Adrenal gland (tissue), 12 donors: Measurements from ENCODE around the gene SMIM1. TPM values are rescaled to one million over a fixed set of nuclear protein-coding genes. Genes with fewer than 3 reads are reported as not detected.
"Not testable (repeated sequence)": the region's sequence is repeated elsewhere in the genome, so short reads cannot be mapped to it uniquely, and the experiment has no call there.

ENCODE experiments used
- DNase-seq, 7 donors: peaks; one replicate each; pipeline ENCODE4 v3.0.0-alpha.2; 2019 to 2020
- H3K27ac ChIP-seq, 5 donors: fragments of 200-600 bp; sonication (generic) in 4 of 5; 1 replicate in 3 of 5; 2 replicates in 2 of 5; pipeline versions ENCODE4 v1.5.1 to v1.8.0; 2016 to 2020; ENCODE audit warnings: mild to moderate bottlenecking in 1 of 5
- H3K27me3 ChIP-seq: fragments of 200-600 bp; 2 replicates; pipeline ENCODE4 v1.8.0; 2021
- H3K36me3 ChIP-seq, 2 donors: fragments of 200-600 bp; replicated peaks in 1 of 2; 1 replicate in 1 of 2; 2 replicates in 1 of 2; pipeline versions ENCODE4 v1.5.1 to v1.8.0; 2018 to 2022
- H3K4me1 ChIP-seq, 2 donors: fragments of 200-600 bp; replicated peaks in 1 of 2; 1 replicate in 1 of 2; 2 replicates in 1 of 2; pipeline versions ENCODE4 v1.5.1 to v1.8.0; 2018 to 2021
- H3K4me3 ChIP-seq, 4 donors: fragments of 200-600 bp; sonication (generic) in 3 of 4; one replicate each; pipeline ENCODE4 v1.5.1; 2016 to 2018
- H3K9me3 ChIP-seq, 3 donors: fragments of 200-600 bp; sonication (generic) in 1 of 3; replicated peaks in 1 of 3; 1 replicate in 2 of 3; 2 replicates in 1 of 3; pipeline versions ENCODE4 v1.5.1 to v1.8.0; 2016 to 2021
- POLR2A ChIP-seq, 2 donors: fragments of 450-650 bp; IDR thresholded peaks; one replicate each; pipeline ENCODE4 v1.6.1; 2017; ENCODE audit warnings: antibody characterized with exemption in 2 of 2, mild to moderate bottlenecking in 2 of 2, moderate library complexity in 1 of 2
- WGBS, 4 donors: extraction: QIAGEN DNeasy Blood & Tissue Kit in 2 of 4; methylation state at CpG; one replicate each; pipeline versions ENCODE4 v1.1.5 to v1.1.7; 2013 to 2017; 5-methylcytosine and 5-hydroxymethylcytosine counted together
- intact Hi-C, 2 donors: fragments of 100-400 bp; cut with DNase I; formaldehyde crosslinking; loops; one replicate each; pipeline versions ENCODE4 v1.14.1 to v1.15.0; 2022 to 2023
- polyA plus RNA-seq, 3 donors: library from polyadenylated mRNA; stranded (reverse); fragments of 200-250 nt in 2 of 3; fragments of 350-450 nt in 1 of 3; fragmentation: Illumina TruSeq in 1 of 3; extraction: RNeasy Lipid Tissue Mini Kit (QIAGEN cat#74804) in 1 of 3; gene quantifications; one replicate each; pipeline ENCODE4 v1.2.3, GENCODE V29; 2013 to 2014
- total RNA-seq, 9 donors: library from RNA; depleted of rRNA in 4 of 9; stranded (reverse); fragments of >200 nt in 4 of 9; fragments of 120-200 nt in 1 of 9; fragmentation: NEBNext Ultra II Directional in 1 of 9; extraction: Animal tissue kit (Norgen Biotek cat#: 25700) in 1 of 9; gene quantifications; one replicate each; pipeline versions ENCODE4 v1.1.0 to v1.2.4, GENCODE V29; 2013 to 2023
- TF ChIP-seq, protein P1 (sequence below), 6 experiments: fragments of 450-650 bp in 4 of 6; fragments of 200-600 bp in 2 of 6; sonication (generic) in 1 of 6; IDR thresholded peaks; 1 replicate in 5 of 6; 2 replicates in 1 of 6; pipeline versions ENCODE4 v1.5.1 to v1.8.0; 2016 to 2021; ENCODE audit warnings: antibody characterized with exemption in 6 of 6, mild to moderate bottlenecking in 2 of 6, moderate library complexity in 1 of 6
- donor health status: healthy with polysubstance abuse.
- donor health status: Bipolar disorder and iron deficiency.
- donor health status: DM: yes; HTN: yes; CAD: no.
- donor health status: DM: no; HTN: no; CAD: no.
- donor health status: DM: no; HTN: no; CAD: no.
- donor health status: DM: yes; HTN: yes; CAD: no.

Gene SMIM1
- total and polyA plus RNA-seq, 12 donors = 0.35 to 22.0 (median 7.0) TPM; not detected in 2

DNA sequence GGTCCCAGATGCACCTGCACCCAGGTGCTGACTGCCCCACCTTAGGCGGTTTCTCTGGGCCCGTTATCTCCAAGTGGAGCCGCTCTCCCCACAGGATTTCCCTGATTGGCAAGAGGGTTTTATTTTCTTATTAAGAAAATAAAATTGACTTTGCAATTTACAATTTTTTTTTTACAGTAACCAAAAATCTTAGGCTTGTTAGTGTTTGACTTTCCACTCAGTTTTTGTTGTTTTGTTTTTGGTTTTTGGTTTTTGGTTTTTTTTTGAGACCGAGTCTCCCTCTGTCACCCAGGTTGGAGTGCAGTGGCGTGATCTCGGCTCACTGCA, 25.1 kb upstream of the SMIM1 start:
- intact Hi-C loops = loop anchor here in 1 of 2 donors (10.0 kb wide), 1 partner anchor 47 kb away; the partner anchor contains the start of gene LRRC47
- H3K4me1 ChIP-seq = peaks cover 7 to 20% of the 10 kb centered on the region in 2 donors
- H3K27ac ChIP-seq = peak overlapping the region in 2 of 5 donors; percentile 67 to 68
- peak overlapping the region in 3 of 4 donors; percentile 44 to 89 (median 54) for H3K4me3 ChIP-seq
- TF ChIP-seq POLR2A (IDR thresholded peaks at IDR 0.05) = no peak
- TF ChIP-seq, protein P1, sequence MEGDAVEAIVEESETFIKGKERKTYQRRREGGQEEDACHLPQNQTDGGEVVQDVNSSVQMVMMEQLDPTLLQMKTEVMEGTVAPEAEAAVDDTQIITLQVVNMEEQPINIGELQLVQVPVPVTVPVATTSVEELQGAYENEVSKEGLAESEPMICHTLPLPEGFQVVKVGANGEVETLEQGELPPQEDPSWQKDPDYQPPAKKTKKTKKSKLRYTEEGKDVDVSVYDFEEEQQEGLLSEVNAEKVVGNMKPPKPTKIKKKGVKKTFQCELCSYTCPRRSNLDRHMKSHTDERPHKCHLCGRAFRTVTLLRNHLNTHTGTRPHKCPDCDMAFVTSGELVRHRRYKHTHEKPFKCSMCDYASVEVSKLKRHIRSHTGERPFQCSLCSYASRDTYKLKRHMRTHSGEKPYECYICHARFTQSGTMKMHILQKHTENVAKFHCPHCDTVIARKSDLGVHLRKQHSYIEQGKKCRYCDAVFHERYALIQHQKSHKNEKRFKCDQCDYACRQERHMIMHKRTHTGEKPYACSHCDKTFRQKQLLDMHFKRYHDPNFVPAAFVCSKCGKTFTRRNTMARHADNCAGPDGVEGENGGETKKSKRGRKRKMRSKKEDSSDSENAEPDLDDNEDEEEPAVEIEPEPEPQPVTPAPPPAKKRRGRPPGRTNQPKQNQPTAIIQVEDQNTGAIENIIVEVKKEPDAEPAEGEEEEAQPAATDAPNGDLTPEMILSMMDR (IDR thresholded peaks at IDR 0.05) = no peak
- no peak for DNase-seq
- WGBS, 4 donors = 39 to 43% (median 42%) methylated on average over 6 of the region's 6 CpGs
- no peaks in the 10 kb centered on the region for H3K9me3 ChIP-seq
- no peaks in the 10 kb centered on the region for H3K27me3 ChIP-seq
- peaks cover 0 to 3% of the 10 kb centered on the region in 2 donors for H3K36me3 ChIP-seq

GRCh38 chr1:3747903-3748302, 24.6 kb upstream of the SMIM1 start:
- peak overlapping the region in 1 of 4 donors; percentile 89 for H3K4me3 ChIP-seq
- H3K27ac ChIP-seq = no peak overlapping the region
- no peaks in the 10 kb centered on the region for H3K36me3 ChIP-seq
- H3K4me1 ChIP-seq = peaks cover 7 to 20% of the 10 kb centered on the region in 2 donors
- TF ChIP-seq, protein P1 (IDR thresholded peaks at IDR 0.05) = no peak
- TF ChIP-seq POLR2A (IDR thresholded peaks at IDR 0.05) = no peak
- no peaks in the 10 kb centered on the region for H3K9me3 ChIP-seq
- DNase-seq = no peak
- intact Hi-C loops = loop anchor here in 1 of 2 donors (10.0 kb wide), 1 partner anchor 47 kb away; the partner anchor contains the start of gene LRRC47
- no peaks in the 10 kb centered on the region for H3K27me3 ChIP-seq
- WGBS, 4 donors = 69 to 77% (median 74%) methylated on average over 12 to 13 of the region's 13 CpGs

GRCh38 chr1:3748316-3748900, 24.1 kb upstream of the SMIM1 start:
- intact Hi-C loops = loop anchor here in 1 of 2 donors (10.0 kb wide), 1 partner anchor 46 kb away; the partner anchor contains the start of gene LRRC47
- not testable (repeated sequence) for H3K4me3 ChIP-seq, H3K36me3 ChIP-seq, H3K27me3 ChIP-seq, H3K9me3 ChIP-seq, H3K27ac ChIP-seq, DNase-seq
- peaks cover 7 to 20% of the 10 kb centered on the region in 2 donors for H3K4me1 ChIP-seq
- 75 to 79% (median 77%) methylated on average over 15 of the region's 15 CpGs for WGBS, 4 donors

- 62 to 73% (median 65%) methylated on average over 5 of the region's 5 CpGs for WGBS, 4 donors
- H3K27me3 ChIP-seq = peaks cover 4% of the 10 kb centered on the region
- TF ChIP-seq POLR2A (IDR thresholded peaks at IDR 0.05) = no peak
- TF ChIP-seq, protein P1 (IDR thresholded peaks at IDR 0.05) = no peak
- H3K27ac ChIP-seq = no peak overlapping the region
- H3K9me3 ChIP-seq = no peaks in the 10 kb centered on the region
- peaks cover 7 to 20% of the 10 kb centered on the region in 2 donors for H3K4me1 ChIP-seq
- intact Hi-C loops = loop anchor here in 1 of 2 donors (10.0 kb wide), 1 partner anchor 45 kb away; the partner anchor contains the start of gene LRRC47
- H3K4me3 ChIP-seq = no peak overlapping the region
- no peak for DNase-seq
- H3K36me3 ChIP-seq = no peaks in the 10 kb centered on the region
Observed at GRCh38 chr1:3749512-3749911, 23.0 kb upstream of the SMIM1 start.

GRCh38 chr1:3750741-3751140, 21.8 kb upstream of the SMIM1 start:
- Histone ChIP-seq H3K36me3 (no peaks in the 10 kb centered on the region), H3K4me1 (peaks cover 7 to 18% of the 10 kb centered on the region in 2 donors), H3K9me3 (no peaks in the 10 kb centered on the region), H3K4me3 (no peak overlapping the region), H3K27me3 (peaks cover 4% of the 10 kb centered on the region), H3K27ac (no peak overlapping the region)
- DNase-seq = no peak
- intact Hi-C loops = no loop called here
- WGBS, 4 donors = 31 to 60% (median 53%) methylated on average over 6 of the region's 6 CpGs
- TF ChIP-seq POLR2A (IDR thresholded peaks at IDR 0.05) = no peak
- TF ChIP-seq, protein P1 (IDR thresholded peaks at IDR 0.05) = no peak
